ENCODE data around the gene HIPK1. TPM values are rescaled to one million over a fixed set of nuclear protein-coding genes. Genes with fewer than 3 reads are reported as not detected.

The HIPK1 gene
- total RNA-seq, 1 donor from 2014 or later = 41.3 TPM

GRCh38 chr1:113993766-113994165, 64.6 kb downstream of the HIPK1 start:
- no peak overlapping the region for H2AFZ ChIP-seq (replicated peaks)
- H4K20me1 ChIP-seq (ENCODE audit: low read depth) = no peaks in the 10 kb centered on the region
- H3K79me2 ChIP-seq (ENCODE audit: low read depth) = no peaks in the 10 kb centered on the region
- no peak overlapping the region for H3K4me3 ChIP-seq
- H3K9me3 Mint-ChIP-seq = peaks cover 21% of the 10 kb centered on the region
- no peak for TF ChIP-seq EZH2 (IDR thresholded peaks at IDR 0.05)
- no peak for TF ChIP-seq CTCF (IDR thresholded peaks at IDR 0.05)
- TF ChIP-seq EZH2phosphoT487 (IDR thresholded peaks at IDR 0.05) = no peak
- DNase-seq (ENCODE audit: low spot score) = no peak
- H3K4me2 ChIP-seq = no peak overlapping the region
- no peaks in the 10 kb centered on the region for H3K4me1 Mint-ChIP-seq
- peaks cover 6% of the 10 kb centered on the region for H3K9me3 ChIP-seq (ENCODE audit: low read depth)
- no peaks in the 10 kb centered on the region for H3K4me1 ChIP-seq
- H3K36me3 ChIP-seq = no peaks in the 10 kb centered on the region
- no peak overlapping the region for H3K4me3 Mint-ChIP-seq
- H3K27ac ChIP-seq = no peak overlapping the region
- H3K27me3 Mint-ChIP-seq (ENCODE audit: insufficient read depth, low read depth) = no peaks in the 10 kb centered on the region
- H3K36me3 Mint-ChIP-seq = no peaks in the 10 kb centered on the region
- H3K27me3 ChIP-seq = no peaks in the 10 kb centered on the region
- H3F3A ChIP-seq (ENCODE audit: low read depth) = no peaks in the 10 kb centered on the region
- H3K9ac ChIP-seq = no peak overlapping the region
- no peak overlapping the region for H3K27ac Mint-ChIP-seq

- H3K4me1 ChIP-seq = peaks cover 3% of the 10 kb centered on the region
- Mint-ChIP-seq H3K27me3 (ENCODE audit: insufficient read depth, low read depth) (no peaks in the 10 kb centered on the region), H3K27ac (no peak overlapping the region)
These were observed 66.3 kb downstream of the HIPK1 start for GRCh38 chr1:113995382-113995781.

GRCh38 chr1:113998361-113998760, 69.2 kb downstream of the HIPK1 start:
- TF ChIP-seq EZH2 (IDR thresholded peaks at IDR 0.05) (no peak), CTCF (IDR thresholded peaks at IDR 0.05) (no peak), EZH2phosphoT487 (IDR thresholded peaks at IDR 0.05) (no peak)
- H3K27ac ChIP-seq = no peak overlapping the region
- no peak overlapping the region for H3K4me2 ChIP-seq
- no peak overlapping the region for H3K27ac Mint-ChIP-seq
- no peak overlapping the region for H3K9ac ChIP-seq
- DNase-seq (ENCODE audit: low spot score) = no peak
- peaks cover 21% of the 10 kb centered on the region for H3K9me3 Mint-ChIP-seq
- no peak overlapping the region for H3K4me3 ChIP-seq
- H3K79me2 ChIP-seq (ENCODE audit: low read depth) = no peaks in the 10 kb centered on the region
- no peaks in the 10 kb centered on the region for H3K27me3 Mint-ChIP-seq (ENCODE audit: insufficient read depth, low read depth)
- H3K9me3 ChIP-seq (ENCODE audit: low read depth) = peaks cover 6% of the 10 kb centered on the region
- peaks cover 16% of the 10 kb centered on the region for H3F3A ChIP-seq (ENCODE audit: low read depth)
- no peaks in the 10 kb centered on the region for H3K27me3 ChIP-seq
- H3K4me1 Mint-ChIP-seq = peaks cover 17% of the 10 kb centered on the region
- H2AFZ ChIP-seq (replicated peaks) = peak overlapping the region; percentile 83
- no peaks in the 10 kb centered on the region for H3K36me3 ChIP-seq
- H3K36me3 Mint-ChIP-seq = no peaks in the 10 kb centered on the region
- no peaks in the 10 kb centered on the region for H4K20me1 ChIP-seq (ENCODE audit: low read depth)
- peaks cover 17% of the 10 kb centered on the region for H3K4me1 ChIP-seq
- H3K4me3 Mint-ChIP-seq = no peak overlapping the region

More at GRCh38 chr1:113995382-113995781, 66.3 kb downstream of the HIPK1 start:
- Mint-ChIP-seq H3K4me1 (peaks cover 5% of the 10 kb centered on the region), H3K9me3 (peaks cover 21% of the 10 kb centered on the region), H3K36me3 (no peaks in the 10 kb centered on the region), H3K4me3 (no peak overlapping the region)
- Histone ChIP-seq H3K27ac (no peak overlapping the region), H3K79me2 (ENCODE audit: low read depth) (no peaks in the 10 kb centered on the region), H3K27me3 (no peaks in the 10 kb centered on the region), H3K9ac (no peak overlapping the region), H3K9me3 (ENCODE audit: low read depth) (peaks cover 6% of the 10 kb centered on the region), H3K4me2 (no peak overlapping the region), H3F3A (ENCODE audit: low read depth) (peaks cover under 1% of the 10 kb centered on the region), H3K36me3 (no peaks in the 10 kb centered on the region), H2AFZ (replicated peaks) (no peak overlapping the region), H4K20me1 (ENCODE audit: low read depth) (no peaks in the 10 kb centered on the region), H3K4me3 (no peak overlapping the region)
- DNase-seq (ENCODE audit: low spot score) = no peak
- no peak for TF ChIP-seq EZH2 (IDR thresholded peaks at IDR 0.05)

GRCh38 chr1:113999233-113999632, 70.1 kb downstream of the HIPK1 start:
- no peaks in the 10 kb centered on the region for H4K20me1 ChIP-seq (ENCODE audit: low read depth)
- peaks cover 6% of the 10 kb centered on the region for H3K9me3 ChIP-seq (ENCODE audit: low read depth)
- H3K79me2 ChIP-seq (ENCODE audit: low read depth) = no peaks in the 10 kb centered on the region
- no peak for TF ChIP-seq CTCF (IDR thresholded peaks at IDR 0.05)
- no peak for TF ChIP-seq EZH2phosphoT487 (IDR thresholded peaks at IDR 0.05)
- H3F3A ChIP-seq (ENCODE audit: low read depth) = peaks cover 16% of the 10 kb centered on the region
- H3K9me3 Mint-ChIP-seq = peaks cover 17% of the 10 kb centered on the region
- no peaks in the 10 kb centered on the region for H3K36me3 Mint-ChIP-seq
- H3K27me3 ChIP-seq = no peaks in the 10 kb centered on the region
- H2AFZ ChIP-seq (replicated peaks) = no peak overlapping the region
- no peak overlapping the region for H3K27ac Mint-ChIP-seq
- DNase-seq (ENCODE audit: low spot score) = no peak
- H3K4me3 Mint-ChIP-seq = no peak overlapping the region
- H3K4me3 ChIP-seq = no peak overlapping the region
- H3K4me1 Mint-ChIP-seq = peaks cover 26% of the 10 kb centered on the region
- H3K36me3 ChIP-seq = no peaks in the 10 kb centered on the region
- no peaks in the 10 kb centered on the region for H3K27me3 Mint-ChIP-seq (ENCODE audit: insufficient read depth, low read depth)
- H3K4me2 ChIP-seq = no peak overlapping the region
- no peak overlapping the region for H3K9ac ChIP-seq
- H3K27ac ChIP-seq = no peak overlapping the region
- peaks cover 21% of the 10 kb centered on the region for H3K4me1 ChIP-seq
